NCI-H748 (cell line): ENCODE data around the gene SPON2.

ENCODE experiments used
- DNase-seq: peaks from one replicate; lab custom pipeline; 2025; ENCODE audit not compliant: unreplicated experiment; lab: John Stamatoyannopoulos, UW

SPON2 gene

DNA sequence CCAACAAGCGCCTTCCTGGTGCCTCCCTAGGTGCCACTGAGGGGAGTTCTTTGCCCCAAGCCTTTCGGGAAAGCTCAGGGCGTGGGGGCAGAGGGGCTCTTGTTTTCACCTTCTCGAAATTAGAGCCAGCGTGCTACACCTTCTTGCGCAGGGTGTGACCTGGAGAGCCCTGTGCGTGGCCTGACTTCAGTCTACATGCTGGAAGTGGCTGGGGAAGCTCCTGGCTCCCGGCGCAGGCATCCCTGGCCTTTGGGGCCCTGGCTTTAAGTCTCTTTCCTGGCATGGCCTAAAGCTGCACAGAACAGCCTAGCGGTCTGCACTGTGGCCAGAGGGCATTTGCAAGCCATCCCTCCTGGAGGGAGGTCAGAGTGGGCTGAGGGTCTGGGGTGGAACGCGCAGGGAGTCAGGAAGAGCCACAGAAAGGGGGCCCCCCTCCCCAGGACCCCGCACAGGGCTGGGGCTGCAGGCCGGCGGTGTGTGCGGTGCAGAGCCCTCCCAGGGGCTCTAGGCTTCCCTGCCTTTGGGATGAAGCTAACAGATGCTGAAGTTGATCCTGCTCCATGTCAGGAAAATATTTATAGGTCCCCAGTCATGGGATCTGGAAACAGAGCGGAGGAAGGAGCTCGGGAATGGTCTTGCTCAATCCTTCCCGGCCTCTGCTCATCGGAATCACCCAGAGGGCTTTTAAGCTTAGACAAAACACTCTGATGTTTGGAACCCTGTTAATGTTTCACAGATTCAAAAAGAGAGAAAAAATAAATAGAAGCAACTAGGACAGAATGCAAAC lies 781 bp upstream of the SPON2 start:
- no peak for DNase-seq

DNA sequence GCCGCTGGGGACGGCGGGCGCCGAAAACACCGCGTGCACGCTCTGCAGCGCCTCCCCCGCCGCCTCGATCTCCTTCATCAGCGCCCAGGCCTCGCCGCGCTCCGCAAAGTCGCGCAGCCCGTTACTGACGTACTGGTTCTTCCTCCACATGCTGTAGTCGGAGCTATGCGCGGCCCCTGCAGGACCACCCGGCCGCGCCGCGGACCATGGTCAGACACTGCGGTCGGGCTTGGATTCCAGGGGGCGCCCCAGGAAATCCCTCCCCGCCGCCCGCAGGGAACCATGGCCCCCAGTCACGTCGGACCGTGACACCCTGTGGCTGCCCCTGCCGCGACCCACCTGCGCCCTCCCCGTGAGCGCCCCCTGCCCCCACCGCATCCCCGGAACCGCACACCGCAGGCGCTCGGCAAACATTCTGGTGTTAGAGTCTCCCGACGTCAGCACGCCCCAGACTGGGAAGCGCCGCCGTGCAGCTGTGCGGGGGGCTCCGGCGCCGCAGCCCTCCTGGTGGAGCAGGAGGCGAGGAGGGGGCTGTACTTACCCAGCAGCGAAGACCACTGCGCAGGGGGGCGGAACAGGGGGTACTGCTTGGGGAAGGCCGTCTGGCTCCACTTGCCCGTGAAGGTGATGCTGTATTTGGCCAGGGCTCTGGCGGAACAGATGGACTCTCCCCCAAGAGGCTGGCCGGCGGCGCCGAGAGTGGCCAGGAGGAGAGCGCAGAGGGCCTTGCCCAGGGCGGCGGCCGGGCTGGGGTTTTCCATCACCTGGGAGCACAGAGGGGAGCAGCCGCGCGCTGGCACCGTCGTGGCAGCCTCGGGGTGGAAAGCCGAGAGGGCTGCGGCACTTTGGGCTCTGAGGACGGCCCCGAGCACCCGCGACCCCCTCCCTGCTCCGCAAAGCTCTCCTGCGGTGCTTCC lies 814 bp downstream of the SPON2 start:
- DNase-seq: peak; percentile 2

DNA sequence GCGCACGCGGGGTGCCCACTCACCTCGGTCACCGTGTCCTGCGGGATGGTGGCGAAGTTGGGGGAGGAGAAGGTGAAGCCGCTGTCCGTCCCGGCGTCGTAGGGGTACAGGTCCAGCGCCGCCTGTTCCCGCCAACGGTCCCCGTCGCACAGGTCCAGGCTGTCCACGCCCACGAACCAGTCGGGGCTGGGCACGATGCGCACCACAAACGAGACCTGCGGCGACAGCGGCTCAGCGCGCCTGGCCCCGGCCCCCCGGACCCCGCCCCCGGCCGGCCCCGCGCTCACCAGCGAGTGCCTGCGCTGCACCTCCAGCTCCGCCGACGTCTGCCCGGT lies 1.4 kb downstream of the SPON2 start:
- DNase-seq: no peak

DNA sequence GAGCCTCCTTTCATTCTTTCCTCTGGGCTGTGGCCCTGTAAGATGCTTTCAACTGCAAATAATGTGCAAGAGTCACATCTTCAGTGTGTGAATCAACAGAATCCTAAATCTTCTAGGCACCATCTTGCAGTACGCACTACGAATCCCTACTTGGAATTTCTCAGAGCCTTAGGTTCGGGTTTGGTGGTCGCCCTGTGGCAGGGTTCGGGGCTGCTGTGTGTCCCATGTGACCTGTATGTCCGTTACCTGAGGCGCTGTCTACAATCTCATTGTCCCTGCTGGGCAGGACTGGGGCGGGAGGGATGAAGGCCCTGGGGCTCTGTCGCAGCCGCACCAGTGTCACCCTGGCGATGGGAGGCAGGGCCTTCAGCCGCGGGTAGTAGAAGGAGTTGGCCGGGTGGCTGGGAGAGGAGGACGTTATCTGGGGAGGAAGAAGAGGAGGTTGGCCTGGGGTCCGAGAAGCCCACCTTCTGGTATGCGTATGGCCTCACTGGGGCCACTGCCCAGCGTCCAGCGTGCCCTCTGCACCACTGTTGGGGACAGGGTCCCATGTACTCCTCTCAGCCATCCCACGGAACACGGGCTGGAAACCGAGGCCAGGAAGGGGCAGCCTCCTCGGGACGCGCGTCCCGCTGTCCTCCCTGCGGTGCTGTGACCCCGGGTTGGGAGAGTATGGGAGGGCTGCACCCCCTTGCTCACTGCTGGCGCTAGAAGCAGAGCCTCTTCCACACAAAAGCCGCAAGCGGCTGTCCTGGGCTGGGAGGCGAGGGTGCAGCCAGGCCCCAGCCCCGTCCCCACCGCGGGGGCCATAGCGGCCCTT lies 2.0 kb downstream of the SPON2 start:
- no peak for DNase-seq

DNA sequence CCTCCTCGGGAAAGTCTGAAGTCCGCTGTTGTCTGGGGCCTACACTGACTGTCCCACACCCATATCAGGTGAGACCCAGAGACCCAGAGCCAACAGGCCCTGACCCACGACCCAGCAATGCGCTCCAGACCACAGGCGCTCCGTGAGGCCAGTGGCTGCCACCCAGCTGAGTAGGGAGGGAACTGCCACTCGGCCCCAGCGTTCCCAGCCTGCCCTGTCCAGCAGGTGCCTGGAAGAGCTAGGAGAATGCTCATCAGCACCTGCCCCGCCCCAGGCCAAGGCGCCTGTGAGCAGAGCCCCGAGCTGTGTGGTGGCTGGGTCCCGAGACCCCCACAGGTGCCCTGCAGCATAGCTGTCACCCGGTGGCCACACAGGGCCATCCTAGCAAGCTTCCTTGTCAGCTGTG lies 2.7 kb downstream of the SPON2 start:
- no peak for DNase-seq

DNA sequence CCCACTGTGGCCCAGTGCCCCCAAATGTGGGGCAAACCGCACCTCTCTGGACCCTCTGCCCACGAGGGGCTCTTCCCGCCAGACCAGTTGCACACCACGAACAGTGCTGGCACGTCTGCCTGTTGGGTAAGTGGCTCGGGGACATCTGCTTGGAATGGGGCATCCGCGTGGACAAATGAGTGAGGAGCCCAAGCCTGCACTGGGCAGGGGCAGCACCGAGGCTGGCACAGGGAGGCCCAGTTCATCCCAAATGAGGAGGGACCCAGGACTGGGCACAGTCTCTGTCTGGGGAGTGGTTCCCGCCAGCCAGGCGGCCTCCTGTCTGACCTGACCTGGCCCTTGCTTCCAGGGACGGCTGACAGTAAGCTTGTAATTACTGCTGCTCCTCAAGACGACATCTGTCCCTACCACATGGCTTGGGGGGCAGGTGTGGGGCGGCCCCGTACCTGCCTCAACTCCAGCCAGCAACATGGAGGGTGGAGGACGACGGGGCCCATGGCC lies 3.2 kb downstream of the SPON2 start:
- DNase-seq: no peak

DNA sequence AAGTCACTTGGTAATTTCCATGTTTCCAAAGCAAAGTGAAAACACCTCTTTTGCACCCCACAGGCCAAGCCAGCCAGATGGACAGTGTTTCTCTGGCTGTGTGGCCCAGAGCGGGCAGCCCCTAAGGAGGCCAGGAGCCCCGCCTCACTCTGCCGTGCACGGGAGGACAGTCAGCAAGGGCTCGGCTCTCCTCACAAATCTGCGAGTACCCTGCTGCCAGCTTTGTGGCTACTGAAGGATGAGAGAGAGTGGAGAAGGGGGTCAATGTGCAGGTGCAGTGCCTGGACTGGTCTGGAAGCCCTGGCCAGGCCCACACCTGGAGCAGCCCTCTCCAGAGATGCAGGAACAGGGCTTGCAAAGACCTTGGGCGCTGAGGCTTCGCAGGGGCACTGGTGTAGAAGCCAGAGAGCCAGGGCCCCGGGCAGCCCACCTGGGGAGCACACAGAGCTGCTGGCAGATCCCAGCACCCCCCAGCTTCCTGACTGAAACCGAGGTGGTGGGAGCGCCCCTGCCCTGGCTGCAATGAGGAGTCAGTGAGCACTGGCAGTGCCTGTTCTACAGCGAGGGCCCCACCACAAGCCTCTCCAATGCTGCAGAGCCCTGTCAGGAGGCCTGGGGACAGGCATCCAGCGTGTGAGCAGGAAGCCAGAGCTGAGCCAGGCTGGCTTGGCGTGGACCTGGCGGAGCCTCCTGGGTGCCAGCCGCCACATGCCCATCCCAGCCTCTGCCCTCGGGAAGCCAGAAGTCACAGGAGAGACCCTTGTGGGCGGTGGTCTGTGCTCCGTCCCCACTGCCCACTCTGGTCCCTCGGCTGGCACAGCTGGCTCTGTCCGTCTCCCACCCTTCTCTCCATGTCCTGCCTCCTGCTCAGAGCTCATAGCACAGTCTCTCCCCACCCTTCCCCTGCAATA lies 3.9 kb downstream of the SPON2 start:
- DNase-seq: no peak

DNA sequence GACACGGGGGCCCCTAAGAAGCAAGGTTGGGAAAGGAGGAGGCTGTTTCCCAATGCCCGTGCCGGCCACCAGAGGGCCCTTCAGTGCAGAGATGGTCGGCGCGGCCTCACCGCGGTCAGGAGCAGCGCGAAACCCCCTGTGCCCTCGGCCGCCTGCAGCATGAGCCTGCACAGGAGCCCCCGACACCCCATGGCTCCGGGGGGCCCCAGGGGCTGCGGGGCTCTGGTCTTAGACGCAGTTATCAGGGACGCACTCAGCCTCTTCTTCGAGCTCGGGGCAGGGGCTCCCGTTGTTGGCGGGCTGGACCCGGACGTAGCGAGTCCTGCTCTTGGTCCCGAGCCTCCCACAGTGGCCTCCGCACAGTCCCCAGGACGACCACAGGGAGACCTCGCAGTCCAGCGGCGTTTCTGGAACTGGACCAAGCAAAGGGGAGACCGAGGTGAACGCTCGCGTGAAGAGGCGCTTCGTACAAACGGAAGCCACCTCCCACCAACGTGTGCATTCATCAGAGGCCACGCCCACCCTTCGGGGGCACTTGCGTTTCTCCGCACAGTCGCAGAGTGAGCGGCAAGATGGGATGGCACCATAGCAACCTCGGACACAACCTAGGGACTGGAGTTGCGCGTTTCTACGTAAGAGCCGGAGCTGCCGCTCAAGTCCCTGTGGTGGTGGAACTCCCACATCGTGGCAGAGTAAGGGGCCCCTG lies 5.0 kb downstream of the SPON2 start:
- DNase-seq: peak; percentile 87

DNA sequence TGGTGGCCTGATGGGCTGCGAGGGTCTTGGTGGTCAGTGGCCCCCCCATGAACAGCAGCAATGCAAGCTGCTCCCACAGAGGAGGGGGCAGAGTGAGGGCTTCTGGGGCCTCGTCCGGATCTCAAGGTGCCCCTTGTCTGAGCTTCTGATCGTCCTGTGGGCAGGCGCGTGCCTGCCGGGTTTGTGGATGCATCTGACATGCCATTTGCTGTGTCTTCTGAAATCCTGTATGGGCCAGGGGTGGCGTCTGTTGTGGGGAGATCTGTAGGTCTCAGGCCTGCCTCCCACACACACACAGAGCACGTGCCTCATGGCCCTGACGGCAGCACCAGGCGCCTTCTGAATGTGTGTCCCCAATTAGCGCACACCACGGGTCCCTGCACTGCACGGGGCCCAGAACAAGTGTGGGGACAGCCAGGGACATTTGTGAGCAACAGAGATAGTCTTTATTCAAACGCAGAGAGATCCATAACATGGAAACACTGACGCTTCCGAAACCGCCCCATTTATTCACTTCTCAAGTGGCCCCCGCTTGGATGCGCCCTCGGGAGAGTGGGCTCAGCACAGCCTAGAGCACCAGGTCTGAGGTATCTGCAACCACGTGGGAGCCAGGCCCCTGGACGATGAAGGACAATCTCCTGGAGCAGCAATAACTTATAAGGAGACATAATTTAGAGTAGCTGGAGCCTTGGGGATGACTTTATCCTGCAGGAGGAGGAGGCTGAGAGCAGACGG lies 5.7 kb downstream of the SPON2 start:
- DNase-seq: no peak

DNA sequence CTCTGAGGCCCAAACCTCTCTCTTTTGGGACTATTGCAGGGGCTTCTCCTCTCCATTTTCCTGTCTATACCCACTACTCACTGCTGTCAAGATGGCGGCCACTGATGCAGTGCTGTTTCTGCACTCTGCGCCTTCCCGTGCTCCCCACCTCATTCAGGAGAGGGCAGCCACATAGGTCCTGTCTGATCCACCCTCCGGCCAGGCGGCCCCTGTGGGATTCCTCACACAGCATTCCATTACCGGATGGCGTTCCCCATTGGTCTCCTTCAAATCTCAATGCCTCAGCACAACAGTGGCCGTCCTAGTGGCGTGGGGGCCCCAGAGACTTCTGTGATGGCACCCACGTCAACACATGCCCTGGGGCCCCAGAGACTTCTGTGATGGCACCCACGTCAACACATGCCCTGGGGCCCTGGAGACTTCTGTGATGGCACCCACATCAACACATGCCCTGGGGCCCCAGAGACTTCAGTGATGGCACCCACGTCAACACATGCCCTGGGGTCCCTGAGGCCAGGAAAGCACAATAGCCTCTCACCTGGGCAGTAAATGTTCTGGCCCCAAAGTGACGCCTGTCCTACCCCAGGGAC lies 7.3 kb downstream of the SPON2 start:
- no peak for DNase-seq

DNA sequence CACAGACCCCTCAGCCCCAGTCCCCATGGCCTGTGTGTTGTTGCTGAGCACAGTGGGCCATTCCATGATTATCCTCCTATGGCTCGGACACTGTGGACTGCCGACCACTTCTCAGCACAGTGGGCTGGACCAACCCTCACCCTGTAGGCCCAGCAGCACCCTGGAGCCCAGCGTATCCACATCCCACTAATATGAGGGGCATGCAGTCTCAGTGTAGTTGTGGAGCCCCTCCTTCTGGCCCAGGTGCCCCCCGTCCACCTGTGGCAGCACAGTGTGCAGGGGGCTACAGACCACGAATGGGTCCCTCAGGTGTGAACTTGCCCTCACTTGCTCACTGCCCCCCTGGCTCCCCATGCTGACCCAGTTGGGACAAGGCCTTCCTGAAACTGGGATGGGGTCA lies 7.9 kb downstream of the SPON2 start:
- DNase-seq: no peak

DNA sequence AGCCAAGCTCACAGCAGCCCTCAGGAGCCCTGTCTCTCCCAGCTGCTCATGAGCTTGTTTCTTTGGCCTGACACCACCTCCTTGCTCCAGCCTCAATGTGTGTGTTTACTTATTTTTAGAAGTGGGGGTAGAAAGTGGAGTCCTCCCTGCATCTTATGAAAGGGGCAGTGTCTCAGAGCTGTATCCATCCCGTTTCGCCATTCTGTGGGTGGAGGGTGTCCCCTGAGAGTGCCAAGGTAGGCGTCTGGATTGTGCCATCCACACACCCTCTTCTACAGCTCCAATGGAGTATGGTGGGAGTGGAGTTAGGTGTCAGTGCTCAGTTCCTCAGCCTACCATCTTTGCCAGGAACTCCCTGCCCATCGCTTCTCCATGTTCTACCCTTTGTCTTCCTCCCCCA lies 8.3 kb downstream of the SPON2 start:
- no peak for DNase-seq

DNA sequence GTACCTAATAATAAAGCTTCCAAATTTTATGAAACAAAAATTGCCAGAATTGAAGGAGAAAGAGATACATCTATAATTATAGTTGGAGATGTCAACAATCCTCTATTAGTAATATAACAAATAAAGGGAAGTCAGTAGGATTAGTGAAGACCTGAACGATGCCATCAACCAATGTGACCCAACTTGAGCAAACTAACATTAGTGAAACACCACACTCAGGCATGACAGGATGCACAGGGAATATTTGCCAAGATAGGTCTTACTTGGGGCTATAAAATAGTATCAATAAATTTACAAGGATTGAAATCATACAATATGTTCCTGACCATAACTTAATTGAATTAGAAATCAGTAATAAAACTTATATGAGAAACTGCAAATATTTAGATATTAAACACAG lies 12.0 kb downstream of the SPON2 start:
- no peak for DNase-seq

DNA sequence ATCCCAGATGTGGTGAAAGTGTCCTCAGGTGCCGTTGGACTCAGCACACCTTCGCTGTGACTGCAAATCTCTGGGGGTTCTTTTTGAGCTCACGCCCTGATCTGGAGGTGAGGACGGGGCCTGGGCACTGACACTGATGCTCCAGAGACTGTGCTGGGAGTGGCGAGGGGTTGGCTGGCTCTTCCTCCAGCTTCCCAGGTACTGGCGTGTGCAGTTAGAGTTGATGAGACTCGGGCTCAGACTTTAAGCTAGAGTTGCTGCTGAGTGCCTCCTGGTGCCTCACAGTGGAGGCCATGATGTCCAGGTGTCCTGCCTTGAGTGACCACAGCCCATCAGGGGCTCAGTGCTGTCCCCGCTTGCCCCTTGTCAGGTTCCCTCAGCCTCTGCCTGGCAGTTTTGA lies 16.3 kb downstream of the SPON2 start:
- no peak for DNase-seq

DNA sequence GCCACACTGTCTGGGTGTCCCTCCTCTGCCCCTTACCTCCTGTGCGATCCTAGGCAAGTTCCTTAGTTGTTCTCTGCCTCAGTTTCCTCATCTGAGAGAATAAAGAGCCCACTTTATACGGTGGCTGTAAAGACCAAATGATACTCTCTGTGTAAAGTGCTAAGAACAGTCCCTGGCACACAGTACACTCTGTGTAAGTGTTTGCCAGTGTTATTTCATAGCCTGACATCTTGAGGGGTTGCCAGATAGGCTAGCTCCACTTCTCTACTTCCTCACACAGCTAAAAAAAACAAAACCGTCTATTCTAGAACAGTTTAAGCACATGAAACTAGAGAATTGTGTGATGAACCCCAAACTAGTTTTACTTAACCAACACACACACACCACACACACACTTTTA lies 17.1 kb downstream of the SPON2 start:
- DNase-seq: no peak

DNA sequence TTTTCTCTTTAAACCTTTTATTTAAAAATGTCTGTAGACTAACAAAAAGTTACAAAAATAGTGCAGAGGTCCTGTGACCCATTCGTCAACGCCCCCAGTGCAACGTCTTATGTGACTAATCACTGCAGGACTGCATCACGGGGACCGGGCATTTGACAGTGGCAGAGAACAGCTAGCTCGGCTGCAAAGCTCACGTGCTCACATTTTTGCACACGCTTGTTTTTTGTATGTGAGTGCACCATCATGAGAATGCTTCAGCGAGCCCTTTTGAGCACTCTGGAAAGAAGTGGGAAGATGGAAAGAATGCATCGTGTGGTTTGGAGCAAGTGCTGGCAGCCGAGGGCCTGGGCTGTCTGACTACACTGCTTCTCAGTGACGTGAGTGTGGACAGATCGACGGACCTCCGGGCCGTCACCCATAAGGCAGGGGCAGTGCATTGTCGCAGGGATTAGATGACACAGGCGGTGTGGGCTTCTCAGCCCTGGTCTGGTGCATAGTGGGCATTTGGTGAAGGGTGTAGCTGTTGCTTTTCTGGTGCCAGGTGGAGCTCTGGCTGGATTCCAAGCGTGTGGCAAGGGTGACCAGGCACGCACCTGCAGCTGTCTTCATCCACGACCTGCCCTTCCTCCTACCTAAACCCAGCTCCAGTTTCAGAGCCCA lies 17.7 kb downstream of the SPON2 start:
- peak; percentile 0 for DNase-seq

DNA sequence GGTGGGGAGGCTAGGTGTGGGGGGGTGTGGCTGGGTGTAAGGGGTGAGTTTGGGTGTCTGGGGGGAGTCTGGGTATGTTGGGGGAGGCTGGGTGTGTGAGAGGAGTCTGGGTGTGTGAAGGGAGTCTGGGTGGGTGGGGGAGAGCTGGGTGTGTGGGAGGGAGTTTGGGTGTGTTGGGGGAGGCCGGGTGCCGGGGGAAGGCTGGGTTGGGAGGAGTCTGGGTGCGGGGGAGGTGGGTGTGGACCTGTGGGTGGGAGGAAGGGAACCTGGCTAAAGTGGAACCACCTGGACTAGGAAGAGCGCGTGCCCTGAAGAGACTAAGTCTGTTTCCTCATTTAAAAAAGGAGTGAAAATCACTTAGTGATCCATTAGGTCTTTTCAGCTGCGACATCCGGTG lies 18.3 kb downstream of the SPON2 start:
- DNase-seq: no peak

DNA sequence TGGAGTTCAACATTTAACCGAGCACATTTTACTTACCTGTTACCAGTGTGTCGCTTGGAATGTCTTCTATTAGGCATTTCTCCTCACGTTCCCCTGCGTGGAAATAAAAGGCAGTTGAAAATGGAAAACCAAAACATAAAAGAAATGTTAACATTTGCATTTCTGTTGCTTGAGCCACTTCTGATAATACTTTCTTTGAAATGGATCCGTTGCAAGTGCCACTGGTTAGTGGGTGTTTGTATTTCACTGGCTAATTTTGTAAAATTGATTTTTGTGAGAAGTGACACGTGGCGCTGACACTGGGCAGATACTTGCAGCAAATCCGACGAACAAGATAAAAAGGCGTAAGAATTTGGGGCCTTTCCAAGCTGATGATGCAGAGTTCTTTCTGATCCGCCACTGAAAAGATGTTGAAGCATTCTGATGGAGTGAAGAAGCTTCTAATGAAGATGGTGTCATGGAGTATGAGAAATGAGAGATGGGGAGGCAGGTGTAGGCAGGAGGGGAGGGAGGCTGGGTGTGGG lies 18.8 kb downstream of the SPON2 start:
- no peak for DNase-seq
